HuH-7 (cell line): Measurements from ENCODE around the gene GABRB2.

ENCODE experiments used
- DNase-seq: peaks from one replicate; pipeline ENCODE4 v3.0.0; 2011; ENCODE audit warnings: low spot score

The GABRB2 gene

DNA sequence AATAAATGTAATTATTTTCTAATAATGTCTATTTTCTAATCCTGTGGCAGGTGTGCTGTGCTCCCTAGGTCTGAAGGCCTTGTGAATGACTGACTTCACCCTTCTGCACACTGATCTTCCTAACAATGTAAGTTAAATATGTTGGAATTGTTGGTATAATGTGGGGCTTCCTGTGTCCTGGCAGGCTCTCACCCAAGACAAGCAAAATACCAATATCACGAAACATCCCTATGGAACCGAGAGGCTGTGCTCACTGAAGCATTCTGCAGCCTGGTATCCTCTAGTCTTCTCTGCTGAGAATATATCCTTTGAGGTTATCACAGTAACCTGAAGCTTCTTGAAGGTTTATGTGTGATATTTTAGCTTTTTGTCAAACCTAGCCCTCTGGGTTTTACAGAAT is 159.4 kb downstream of the GABRB2 start:
- no peak for DNase-seq

DNA sequence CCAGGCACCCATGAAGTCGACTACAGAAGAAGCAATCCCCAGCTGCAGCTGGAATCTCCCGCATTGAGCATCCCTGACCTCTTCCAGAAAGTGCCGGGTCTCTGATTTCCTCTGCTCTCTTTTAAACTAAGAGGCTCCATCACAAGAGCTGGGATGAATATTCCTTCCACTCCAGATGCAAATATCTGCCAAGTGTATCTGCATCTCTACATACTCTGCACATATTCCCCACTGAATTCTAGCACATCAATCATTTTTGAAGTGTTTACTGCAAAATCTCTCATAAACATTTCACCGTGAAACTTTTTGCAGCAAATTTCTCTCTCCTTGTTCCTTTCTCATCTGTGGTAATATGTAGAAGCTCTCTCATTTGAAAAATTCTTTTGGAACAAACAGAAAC is 161.5 kb downstream of the GABRB2 start:
- DNase-seq = no peak

DNA sequence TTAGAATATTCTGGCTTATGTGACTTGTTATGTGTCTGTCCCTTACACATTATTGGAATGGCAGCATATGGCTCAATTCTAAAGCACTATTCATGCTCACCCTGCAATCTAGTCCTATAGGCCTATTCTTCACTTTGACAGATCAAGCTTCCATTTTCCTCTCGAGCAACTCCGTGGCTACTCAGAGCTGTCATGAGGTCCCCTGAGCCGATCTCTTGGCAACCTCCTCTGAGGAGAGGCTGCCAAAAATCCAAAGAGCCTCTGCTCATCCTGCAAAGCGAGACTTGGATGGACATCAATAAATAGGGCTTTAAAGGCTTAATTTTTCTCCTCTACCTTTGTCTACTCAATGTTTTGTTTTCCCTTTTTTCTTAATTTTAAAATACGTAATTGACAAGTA is 163.8 kb downstream of the GABRB2 start:
- no peak for DNase-seq

- DNase-seq = no peak
These were observed 166.0 kb downstream of the GABRB2 start for GRCh38 chr5:161380486-161380885.

DNA sequence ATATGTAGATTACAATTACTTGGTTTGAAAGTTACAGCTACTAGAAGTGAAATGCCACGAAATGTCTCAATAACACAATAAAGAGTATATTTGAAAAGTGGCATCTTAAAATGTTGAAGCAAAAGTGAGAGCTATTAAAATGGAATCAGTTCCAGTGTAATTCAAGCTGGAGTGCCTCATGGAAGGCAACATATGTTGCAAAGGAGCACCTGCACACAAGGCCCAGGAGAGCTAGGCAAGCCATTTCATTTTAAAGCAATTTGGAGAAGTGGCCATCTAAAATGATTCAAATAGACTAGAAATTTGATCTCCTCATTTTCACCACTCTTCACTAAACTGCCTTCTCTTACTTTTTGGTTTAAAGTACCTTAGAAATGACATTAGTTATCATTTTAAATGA is 167.8 kb downstream of the GABRB2 start:
- no peak for DNase-seq

DNA sequence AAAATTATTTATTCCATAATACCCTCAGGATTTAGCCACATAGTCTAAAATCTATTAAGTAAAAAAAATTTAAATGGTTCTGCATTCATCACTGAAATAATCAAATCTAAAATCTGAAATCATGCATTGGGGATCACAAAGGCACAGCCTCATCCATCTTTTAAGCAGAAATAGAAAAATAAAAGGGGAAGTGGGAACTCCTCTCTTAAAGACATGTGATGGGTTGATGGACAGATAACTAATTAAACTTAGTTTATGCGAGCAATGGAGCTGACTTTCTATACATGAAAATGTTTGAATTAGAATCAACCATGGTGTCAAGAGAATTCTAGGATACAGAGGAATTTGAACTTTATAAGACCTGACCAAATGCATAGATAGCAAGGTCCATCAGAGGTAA is 170.5 kb downstream of the GABRB2 start:
- no peak for DNase-seq

- no peak for DNase-seq
These were observed 173.2 kb downstream of the GABRB2 start for GRCh38 chr5:161373345-161373707.

- DNase-seq = no peak
These were observed 173.7 kb downstream of the GABRB2 start for GRCh38 chr5:161372682-161373344.

GRCh38 chr5:161369022-161369421 is 177.5 kb downstream of the GABRB2 start:
- DNase-seq = no peak

- DNase-seq = no peak
These were observed 188.1 kb downstream of the GABRB2 start for GRCh38 chr5:161358446-161358845.

GRCh38 chr5:161344234-161344633 is 202.3 kb downstream of the GABRB2 start:
- no peak for DNase-seq

- no peak for DNase-seq
These were observed 203.6 kb downstream of the GABRB2 start for GRCh38 chr5:161342886-161343285.

DNA sequence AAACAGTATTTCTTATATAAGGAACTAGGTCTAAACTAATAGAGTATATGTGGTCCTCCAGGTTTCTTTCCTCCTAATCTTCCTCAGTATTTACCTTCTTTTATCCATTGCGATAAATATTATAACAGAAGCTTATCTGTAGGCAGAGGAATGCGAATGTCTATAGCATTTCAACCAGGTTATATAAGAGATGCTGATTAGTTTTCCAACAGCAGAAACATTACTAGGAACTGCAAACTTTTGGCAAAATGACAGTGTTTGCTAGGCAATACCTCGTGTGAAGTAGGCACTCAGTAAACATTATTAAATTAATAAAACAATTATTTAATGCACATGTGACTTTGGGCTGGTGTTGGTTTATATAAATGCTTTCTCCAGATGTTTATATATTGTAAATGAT is 206.5 kb downstream of the GABRB2 start:
- no peak for DNase-seq

GRCh38 chr5:161333194-161333880 is 213.2 kb downstream of the GABRB2 start:
- DNase-seq = no peak

DNA sequence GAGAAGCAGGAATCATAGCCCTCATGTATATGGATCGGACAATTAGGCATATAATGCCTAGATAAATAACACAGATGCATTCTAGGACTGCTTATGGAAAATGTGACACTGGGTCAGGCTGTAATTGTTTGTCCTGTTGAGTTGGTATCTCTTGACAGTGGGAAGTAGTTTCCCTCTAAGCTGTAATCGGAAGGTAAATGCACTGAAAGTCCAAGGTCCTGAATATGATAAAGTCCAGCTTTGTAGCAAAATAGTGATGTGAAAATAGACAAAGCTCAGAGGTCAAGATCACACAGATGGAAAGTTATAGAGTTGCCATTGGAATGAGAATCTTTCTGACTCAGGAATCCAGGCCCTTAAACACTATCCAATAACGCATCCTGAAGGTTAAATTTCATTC is 214.2 kb downstream of the GABRB2 start:
- no peak for DNase-seq

- no peak for DNase-seq
These were observed 232.5 kb downstream of the GABRB2 start for GRCh38 chr5:161314033-161314432.

DNA sequence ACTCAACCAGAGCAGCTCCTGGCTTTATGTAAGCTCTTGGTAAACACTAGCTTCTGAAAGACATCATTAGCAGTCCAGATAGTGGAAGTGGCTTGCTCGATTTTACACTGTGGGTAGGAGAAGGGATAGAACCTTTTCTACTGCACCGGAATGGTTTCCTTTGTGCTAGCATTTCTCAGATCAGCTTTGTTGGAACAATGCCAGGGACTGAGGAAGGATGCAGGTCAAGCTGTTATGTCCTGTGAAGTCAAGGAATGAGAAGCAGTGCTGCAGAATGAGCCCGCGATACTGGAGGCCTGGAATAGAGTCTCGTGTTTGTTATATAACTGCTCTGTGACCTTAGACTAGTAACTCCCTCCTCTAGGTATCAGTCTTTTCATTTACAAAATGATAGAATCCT is 233.6 kb downstream of the GABRB2 start:
- no peak for DNase-seq

DNA sequence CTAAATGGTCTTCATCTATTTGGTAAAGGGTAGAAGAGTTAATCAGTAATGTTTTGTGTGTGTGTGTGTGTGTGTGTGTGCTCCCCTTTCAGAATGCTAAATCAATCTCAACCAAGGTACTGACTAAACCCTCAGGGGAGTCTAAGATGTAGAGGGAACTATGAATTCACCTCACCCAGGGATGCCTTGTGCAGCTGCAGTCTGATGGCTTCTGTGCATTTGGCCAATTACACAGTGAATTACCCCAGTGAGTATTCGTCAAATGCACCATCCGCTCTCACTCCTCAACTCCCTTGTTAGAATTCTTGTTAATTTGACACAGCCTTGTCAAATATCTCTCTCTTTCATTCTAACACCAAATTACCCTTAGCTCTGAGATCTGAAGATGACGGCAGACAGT is 234.6 kb downstream of the GABRB2 start:
- no peak for DNase-seq

- no peak for DNase-seq
These were observed 235.3 kb downstream of the GABRB2 start for GRCh38 chr5:161311146-161311708.

DNA sequence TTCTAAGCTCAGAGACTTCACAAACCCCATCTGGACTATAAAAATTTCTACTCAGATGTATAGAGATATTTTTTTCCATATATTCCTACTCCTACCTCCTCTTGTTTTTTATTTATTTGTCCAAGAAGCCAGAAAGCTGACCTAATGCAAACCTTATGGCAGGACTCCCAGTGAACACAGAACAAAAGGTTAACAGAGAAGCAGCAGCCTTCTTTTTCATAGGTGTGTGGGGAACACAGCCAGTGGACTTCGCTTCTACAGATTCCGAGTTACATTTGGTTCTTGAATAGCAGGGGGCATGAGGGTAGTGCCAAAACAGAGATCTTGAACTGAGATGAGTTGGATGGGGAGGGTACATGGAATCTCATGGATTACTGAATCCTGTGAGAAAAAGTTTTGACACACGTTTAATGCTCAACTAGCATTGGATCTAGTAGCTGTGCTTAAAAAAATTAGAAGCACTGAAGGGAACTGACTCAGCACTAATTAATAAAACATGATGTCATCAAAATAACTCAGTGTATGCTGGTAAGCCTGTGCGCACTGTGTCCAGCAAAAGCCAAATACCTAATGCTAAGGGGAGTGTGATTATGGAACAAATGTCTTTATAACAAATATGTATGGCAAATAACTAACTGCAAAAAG is 240.1 kb downstream of the GABRB2 start:
- no peak for DNase-seq

GRCh38 chr5:161305601-161306000 is 240.9 kb downstream of the GABRB2 start:
- DNase-seq = no peak

- DNase-seq = no peak
These were observed 244.0 kb downstream of the GABRB2 start for GRCh38 chr5:161302559-161302958.

GRCh38 chr5:161301586-161301985 is 244.9 kb downstream of the GABRB2 start:
- no peak for DNase-seq
